ENCODE data around the gene FOXJ1.

The FOXJ1 gene

DNA sequence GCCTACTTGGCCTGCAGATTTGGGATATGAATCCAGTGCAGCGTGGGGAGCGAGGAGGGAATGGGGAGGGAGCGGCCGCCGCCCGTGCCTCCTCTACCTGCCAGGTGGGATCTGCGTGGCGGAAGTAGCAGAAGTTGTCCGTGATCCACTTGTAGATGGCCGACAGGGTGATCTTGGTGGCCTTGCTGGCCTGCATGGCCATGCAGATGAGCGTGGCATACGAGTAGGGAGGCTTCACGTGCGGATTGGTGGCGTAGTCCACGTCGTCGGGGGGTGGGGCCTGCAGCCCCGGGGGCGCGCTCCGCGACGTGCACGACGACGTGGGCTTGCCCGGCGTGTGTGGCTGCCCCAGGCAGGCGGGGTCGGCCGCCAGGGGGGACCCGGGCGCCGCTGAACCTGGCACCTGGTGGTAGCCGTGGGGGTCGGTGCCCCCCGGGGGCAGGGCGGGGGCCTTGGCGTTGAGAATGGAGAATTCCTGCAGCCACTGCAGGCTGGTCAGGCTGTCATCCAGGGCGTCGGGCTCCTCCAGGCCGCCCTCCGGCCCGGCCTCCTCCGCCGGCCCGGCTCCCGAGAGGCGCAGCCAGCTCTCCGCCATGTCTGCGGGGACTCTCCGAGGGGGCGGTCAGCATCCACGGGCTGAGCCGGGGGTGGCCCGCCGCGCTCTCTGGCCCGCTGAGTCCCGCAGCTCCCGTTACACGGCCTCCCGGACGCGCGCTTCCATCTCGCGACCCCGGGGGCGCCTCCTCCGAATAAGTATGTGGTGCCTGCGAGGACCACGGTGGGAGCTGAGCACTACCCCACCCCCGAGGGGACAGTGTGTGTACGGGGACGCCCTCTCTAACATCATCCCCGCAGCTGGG is 1.0 kb downstream of the FOXJ1 start:
- POLR2A ChIA-PET (ENCODE audit: low non-redundant PET) = interaction anchor here (0.5 kb wide), 1 partner anchor 131 kb away, joined by 3 read pairs; no protein-coding TSS in a partner anchor
- no peak overlapping the region for H3K27ac ChIP-seq
- CTCF ChIA-PET = interaction anchor here (0.6 kb wide), 1 partner anchor 17 kb away, joined by 4 read pairs; no protein-coding TSS in a partner anchor
- TF ChIP-seq, protein P1, sequence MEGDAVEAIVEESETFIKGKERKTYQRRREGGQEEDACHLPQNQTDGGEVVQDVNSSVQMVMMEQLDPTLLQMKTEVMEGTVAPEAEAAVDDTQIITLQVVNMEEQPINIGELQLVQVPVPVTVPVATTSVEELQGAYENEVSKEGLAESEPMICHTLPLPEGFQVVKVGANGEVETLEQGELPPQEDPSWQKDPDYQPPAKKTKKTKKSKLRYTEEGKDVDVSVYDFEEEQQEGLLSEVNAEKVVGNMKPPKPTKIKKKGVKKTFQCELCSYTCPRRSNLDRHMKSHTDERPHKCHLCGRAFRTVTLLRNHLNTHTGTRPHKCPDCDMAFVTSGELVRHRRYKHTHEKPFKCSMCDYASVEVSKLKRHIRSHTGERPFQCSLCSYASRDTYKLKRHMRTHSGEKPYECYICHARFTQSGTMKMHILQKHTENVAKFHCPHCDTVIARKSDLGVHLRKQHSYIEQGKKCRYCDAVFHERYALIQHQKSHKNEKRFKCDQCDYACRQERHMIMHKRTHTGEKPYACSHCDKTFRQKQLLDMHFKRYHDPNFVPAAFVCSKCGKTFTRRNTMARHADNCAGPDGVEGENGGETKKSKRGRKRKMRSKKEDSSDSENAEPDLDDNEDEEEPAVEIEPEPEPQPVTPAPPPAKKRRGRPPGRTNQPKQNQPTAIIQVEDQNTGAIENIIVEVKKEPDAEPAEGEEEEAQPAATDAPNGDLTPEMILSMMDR (conservative IDR thresholded peaks at IDR 0.05; ENCODE audit: low read depth) = no peak
- no peak for DNase-seq (ENCODE audit: low spot score)

DNA sequence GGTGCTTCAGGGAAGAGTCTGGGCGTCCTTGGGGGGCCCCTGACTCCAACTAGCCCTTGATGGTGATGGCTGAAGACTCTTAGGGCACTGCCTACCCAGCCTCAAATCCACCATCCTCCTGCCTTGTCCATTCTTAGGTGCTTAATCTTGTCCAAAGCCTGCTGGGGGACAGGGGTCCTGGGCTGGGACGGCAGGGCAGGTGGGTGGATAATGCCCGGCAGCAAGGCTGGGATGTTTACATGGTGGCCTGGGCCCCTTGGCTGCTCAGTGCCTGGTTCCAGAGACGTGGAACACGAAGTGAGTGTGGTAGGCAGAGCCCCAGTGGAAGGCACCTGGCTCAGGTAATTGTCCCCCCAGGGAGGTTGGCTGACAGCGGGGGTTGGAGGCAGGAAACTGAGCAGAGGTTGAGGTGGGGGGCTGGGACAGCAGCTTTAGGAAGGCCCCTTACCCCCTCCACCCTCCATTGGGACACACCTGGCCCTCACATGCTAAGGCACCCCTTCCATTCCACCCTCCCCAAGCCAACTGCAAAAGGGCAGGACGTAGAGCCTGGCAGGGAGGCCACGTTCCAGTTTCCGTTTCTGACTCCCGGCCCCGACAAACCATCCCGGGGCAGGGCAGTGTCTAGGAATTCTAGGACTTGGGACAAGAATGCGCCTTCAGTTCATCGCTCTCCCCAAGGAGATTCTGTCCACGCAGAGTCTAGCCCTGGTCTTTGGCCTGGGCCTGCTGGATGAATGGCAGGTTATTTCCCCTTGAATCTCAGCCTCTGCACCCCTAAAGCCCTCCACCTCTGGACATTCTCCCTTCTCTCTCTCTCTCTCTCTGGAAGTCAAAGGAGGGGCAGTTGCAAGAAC is 1.9 kb downstream of the FOXJ1 start:
- TF ChIP-seq, protein P1 (conservative IDR thresholded peaks at IDR 0.05; ENCODE audit: low read depth) = no peak
- ChIA-PET POLR2A (ENCODE audit: low non-redundant PET) (interaction anchor here (0.6 kb wide), 1 partner anchor 11 kb away, joined by 6 read pairs; no protein-coding TSS in a partner anchor), CTCF (no interaction called here)
- no peak for DNase-seq (ENCODE audit: low spot score)
- no peak overlapping the region for H3K27ac ChIP-seq

DNA sequence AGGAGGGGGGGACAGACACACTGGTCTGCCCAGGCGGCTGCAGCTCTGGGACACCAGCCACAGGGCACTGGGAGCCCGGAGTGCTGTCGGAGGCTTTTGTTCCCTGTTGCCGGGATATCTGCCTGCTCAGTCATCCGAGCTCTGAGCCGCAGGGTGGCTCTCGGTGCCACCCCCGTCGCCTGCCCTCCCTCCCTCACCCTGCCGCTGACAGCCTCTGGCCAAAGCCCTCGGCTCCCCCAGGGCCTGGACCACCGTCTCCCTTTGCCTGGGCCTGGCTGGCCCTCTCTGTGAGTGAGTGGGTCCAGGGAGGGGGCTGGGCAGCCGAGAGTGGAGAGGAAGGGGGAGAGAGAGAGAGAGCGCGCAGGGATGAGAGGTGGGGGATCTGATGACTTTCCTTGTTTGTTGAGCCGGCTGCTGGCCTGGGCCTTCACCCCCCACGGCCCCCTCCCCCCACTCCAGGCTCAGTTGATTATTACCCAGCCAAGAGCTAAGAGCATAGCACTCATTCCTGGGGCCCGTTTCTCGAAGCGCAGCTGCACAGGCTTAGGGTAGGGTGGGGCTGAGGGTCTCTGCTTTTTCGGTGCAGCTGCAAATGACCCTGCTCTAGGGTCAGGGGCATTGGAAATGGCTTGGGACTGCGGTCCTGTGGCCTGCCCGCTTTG is 2.7 kb downstream of the FOXJ1 start:
- TF ChIP-seq, protein P1 (conservative IDR thresholded peaks at IDR 0.05; ENCODE audit: low read depth) = no peak
- no peak for DNase-seq (ENCODE audit: low spot score)
- no peak overlapping the region for H3K27ac ChIP-seq
- POLR2A ChIA-PET (ENCODE audit: low non-redundant PET) = interaction anchor here (0.6 kb wide), 1 partner anchor 12 kb away, joined by 6 read pairs; no protein-coding TSS in a partner anchor
- CTCF ChIA-PET = no interaction called here

DNA sequence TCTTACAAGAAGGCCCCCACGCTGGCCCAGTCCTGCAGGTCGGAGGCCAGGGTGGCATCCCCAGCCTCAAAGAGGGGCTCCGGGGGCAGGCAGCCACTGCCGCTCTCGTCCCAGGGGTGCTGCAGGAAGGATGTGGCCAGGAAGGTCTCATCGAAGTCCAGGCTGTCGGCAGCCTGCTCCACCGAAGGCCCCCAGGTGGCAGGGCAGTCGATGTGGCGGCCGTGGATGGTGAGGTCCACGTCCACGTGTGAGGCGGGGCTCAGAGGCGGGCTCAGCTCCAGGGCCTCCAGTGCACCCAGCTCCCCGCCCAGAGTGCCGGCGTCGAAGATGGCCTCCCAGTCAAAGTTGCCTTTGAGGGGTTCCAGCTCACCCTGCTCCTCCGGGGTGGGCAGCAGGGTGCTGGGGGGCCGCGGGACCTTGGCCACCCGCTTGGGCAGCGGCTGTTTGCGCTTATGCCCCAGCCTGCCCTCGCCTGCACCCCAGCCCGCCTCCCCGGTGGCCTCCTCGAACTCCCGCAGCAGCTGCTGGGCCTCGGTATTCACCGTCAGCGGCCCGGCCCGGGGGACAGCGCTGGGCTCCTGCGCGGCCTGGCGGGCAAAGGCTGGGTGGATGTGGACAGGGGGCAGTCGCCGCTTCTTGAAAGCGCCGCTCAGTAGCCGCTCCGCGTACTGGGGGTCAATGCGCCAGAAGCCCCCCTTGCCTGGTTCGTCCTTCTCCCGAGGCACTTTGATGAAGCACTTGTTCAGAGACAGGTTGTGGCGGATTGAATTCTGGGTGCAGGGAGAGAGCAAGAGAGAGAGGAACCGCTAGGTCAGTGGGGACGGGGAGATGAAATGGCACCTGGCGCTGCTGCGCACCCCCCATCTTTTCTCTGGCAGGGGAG is 3.5 kb downstream of the FOXJ1 start:
- TF ChIP-seq, protein P1 (conservative IDR thresholded peaks at IDR 0.05; ENCODE audit: low read depth) = no peak
- CTCF ChIA-PET = no interaction called here
- POLR2A ChIA-PET (ENCODE audit: low non-redundant PET) = no interaction called here
- no peak for DNase-seq (ENCODE audit: low spot score)
- no peak overlapping the region for H3K27ac ChIP-seq

- H3K27ac ChIP-seq = no peak overlapping the region
- TF ChIP-seq, protein P1 (conservative IDR thresholded peaks at IDR 0.05; ENCODE audit: low read depth) = no peak
- POLR2A ChIA-PET (ENCODE audit: low non-redundant PET) = no interaction called here
- CTCF ChIA-PET = no interaction called here
- DNase-seq (ENCODE audit: low spot score) = no peak
These were observed 4.1 kb downstream of the FOXJ1 start for GRCh38 chr17:76137001-76137350.
